GM12874 (cell line): ENCODE results near the gene PTX4.

Experiments
- CTCF ChIP-seq: IDR thresholded peaks from 2 replicates; pipeline ENCODE4 v1.5.1; 2011; ENCODE audit warnings: low read depth, mild to moderate bottlenecking, control low read depth, low read length, moderate library complexity; ENCODE audit not compliant: insufficient read depth

PTX4 gene

DNA sequence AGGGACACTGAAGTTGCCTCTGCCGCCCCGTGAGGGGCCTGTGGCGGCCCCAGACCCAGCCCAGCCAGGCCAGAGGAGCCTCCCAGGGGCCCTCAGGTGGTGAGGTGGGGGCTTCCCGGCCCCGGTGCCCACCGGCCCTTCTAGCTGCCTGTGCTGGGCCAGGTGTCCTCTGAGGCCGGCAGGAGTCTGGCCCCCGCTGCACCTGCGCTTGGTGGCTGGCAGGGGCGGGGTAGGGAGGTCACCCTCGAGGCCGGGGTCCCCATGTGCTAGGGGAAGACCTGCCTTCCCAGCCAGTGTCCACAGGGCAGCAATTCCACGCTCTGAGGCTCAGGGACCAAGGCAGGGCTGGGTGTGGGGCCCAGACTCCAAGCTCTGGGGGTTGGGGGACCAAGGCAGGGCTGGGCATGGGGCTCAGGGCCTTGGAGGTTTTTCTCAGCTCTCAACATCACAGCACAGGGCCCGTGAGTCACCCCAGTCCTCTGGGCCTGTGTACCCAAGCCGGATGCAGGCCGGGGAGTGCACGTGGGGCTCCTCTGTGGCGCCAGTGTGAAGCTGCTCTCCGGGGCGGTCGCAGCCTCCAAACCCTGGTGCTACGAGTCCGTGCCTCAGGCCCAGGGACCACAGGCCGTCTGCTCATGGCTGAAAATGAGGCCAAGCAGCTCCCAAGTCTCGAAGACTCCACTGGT, 43.1 kb downstream of the PTX4 start:
- TF ChIP-seq CTCF = no peak

DNA sequence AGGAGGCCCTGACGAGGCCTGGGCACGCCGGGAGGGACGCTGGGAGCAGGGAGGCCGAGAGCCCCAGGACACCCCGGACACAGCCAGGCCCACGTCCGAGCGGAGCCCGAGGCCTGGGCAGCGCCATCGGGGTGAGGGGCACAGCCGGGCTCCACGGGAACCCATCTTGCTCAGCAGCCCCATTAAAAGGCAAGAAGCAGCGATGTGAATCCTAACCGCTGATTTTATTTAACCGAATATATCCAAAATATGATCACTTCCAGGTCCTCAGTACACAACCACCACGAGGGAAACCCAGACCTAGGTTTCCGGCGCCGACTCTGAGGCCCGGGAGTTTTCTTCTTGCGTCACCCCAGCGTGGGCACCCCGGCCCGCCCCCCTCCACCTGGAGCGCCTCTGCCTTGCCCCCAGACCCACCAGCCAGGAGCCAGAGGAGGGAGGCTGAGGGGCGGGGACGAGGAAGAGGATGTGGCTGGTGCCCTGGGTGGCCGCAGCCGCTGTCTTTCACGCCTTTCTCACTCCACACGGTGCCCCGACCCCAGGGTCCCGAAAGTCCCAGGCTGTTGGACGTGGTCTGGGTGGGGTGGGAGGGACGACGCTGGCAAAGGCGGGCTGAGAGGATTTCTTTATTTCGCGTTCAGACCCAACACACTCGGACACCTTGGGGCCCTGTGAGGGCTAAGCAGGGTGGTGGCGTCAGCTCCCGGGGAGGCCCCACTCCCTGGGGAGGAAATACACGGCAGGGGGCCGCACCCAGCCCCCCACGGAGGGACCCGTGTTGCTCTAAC, 43.8 kb downstream of the PTX4 start:
- TF ChIP-seq CTCF = no peak

DNA sequence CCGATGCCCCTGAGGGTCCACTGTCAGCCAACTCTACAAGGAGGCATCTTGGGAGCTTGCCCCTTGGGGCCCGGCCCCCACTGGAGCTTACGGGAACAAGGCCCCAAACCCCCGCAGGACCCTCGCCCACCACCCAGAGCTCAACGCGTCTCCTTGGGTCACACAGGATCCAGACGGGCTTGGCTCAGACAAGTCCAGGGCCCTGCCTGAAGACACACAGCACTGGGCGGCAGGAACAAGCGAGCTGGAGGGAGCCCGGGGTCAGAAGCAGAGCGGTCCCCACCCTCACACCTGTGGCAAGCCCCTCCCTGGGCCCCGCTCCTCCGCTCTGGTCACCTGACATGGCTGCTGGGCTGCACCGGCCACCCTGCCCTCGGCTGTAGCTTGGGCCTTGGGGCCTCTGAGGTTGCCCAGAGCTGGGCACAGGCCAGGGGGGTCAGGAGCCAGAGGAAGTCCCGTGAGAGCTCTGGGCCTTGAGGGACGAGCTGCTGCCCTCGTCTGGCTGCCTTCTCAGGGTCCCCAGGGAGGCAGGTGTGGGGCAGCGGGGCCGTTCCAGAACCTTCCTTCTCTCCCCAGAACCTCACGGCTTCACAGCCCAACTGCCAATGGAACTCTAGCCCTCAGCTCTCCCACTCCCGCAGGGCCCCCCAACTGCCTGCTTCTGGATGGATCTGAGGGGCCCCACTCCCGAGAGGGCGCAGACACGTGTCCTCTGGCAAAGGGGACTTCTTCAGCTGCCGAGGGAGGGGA, 44.6 kb downstream of the PTX4 start, which contains the start of gene CCDC154:
Gene CCDC154, minus strand, starts transcription at position 577 of the 750 bp plus-strand sequence. Its CDS starts 234 bp downstream, at position 343.
- TF ChIP-seq CTCF = no peak

- TF ChIP-seq CTCF = no peak
Observed at GRCh38 chr16:1443403-1443973, 45.3 kb downstream of the PTX4 start.

DNA sequence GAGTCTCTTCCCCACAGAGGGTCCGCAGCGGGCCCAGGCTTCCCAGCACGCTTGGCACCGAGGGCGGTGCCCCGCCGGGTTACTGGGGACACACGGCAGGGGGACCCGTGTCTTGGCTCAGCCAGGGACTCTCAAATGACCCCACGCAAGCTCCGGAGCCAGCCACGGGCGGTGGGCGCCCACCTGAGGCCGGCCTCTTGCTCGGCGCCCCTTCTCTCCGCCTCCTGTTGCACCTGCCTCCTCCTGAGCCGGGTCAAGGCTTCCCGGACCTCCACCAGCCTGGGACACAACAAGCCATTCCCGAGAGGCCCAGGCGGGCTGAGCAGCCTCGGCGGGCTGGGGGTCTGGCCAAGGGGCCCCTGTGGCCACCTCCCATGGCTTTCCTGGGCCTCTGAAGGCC, 46.0 kb downstream of the PTX4 start:
- TF ChIP-seq CTCF = no peak

- no peak for TF ChIP-seq CTCF
Observed at GRCh38 chr16:1441391-1441829, 47.3 kb downstream of the PTX4 start.
